ENCODE measurements around the gene ENTPD1. TPM values are rescaled to one million over a fixed set of nuclear protein-coding genes. Genes with fewer than 3 reads are reported as not detected.

ENTPD1 gene
- total and polyA plus RNA-seq, 2 donors (not counting 1 experiment from before 2014, with no cell fraction given), result 0.47 to 3.3 TPM

GRCh38 chr10:95837356-95837776, 81.4 kb downstream of the ENTPD1 start:
- Histone ChIP-seq H3K27me3 (ENCODE audit: control insufficient read depth, insufficient read depth, low read length) (no peaks in the 10 kb centered on the region), H3K9me3 (ENCODE audit: control insufficient read depth, insufficient read depth, low read depth, low read length) (no peaks in the 10 kb centered on the region), H3K79me2 (ENCODE audit: control insufficient read depth, insufficient read depth, low read length) (no peaks in the 10 kb centered on the region), H2AFZ (ENCODE audit: low read length) (no peak overlapping the region), H3K4me1 (ENCODE audit: control insufficient read depth, extremely low read depth, insufficient read depth, low read length) (no peaks in the 10 kb centered on the region), H3K4me2 (ENCODE audit: extremely low read depth, insufficient read depth, low read length) (no peak overlapping the region), H3K9ac (ENCODE audit: insufficient read depth, low read length) (no peak overlapping the region), H3K27ac (ENCODE audit: insufficient read depth, low read length) (no peak overlapping the region), H3K4me3 (replicated peaks in 1 of 4; ENCODE audit: control extremely low read depth in 1 of 4, insufficient read depth in 1 of 4, low read depth in 3 of 4, low read length in 4 of 4) (no peak overlapping the region), H3K36me3 (ENCODE audit: control insufficient read depth, insufficient read depth, low read length) (no peaks in the 10 kb centered on the region), H4K20me1 (ENCODE audit: control insufficient read depth, extremely low read depth, insufficient read depth, low read length) (no peaks in the 10 kb centered on the region)
- DNase-seq (ENCODE audit: low read depth in 2 of 2), result no peak
- TF ChIP-seq CTCF (conservative IDR thresholded peaks at IDR 0.05 in 1 of 2, IDR thresholded peaks at IDR 0.05 in 1 of 2; ENCODE audit: low read depth in 1 of 2, low read length in 2 of 2) (no peak), EZH2 (IDR thresholded peaks at IDR 0.05; ENCODE audit: low read length, missing control alignments) (no peak)

GRCh38 chr10:95837783-95838182, 81.8 kb downstream of the ENTPD1 start:
- no peak for DNase-seq (ENCODE audit: low read depth in 2 of 2)
- Histone ChIP-seq H2AFZ (ENCODE audit: low read length) (no peak overlapping the region), H4K20me1 (ENCODE audit: control insufficient read depth, extremely low read depth, insufficient read depth, low read length) (no peaks in the 10 kb centered on the region), H3K79me2 (ENCODE audit: control insufficient read depth, insufficient read depth, low read length) (no peaks in the 10 kb centered on the region), H3K27me3 (ENCODE audit: control insufficient read depth, insufficient read depth, low read length) (no peaks in the 10 kb centered on the region), H3K4me2 (ENCODE audit: extremely low read depth, insufficient read depth, low read length) (no peak overlapping the region), H3K36me3 (ENCODE audit: control insufficient read depth, insufficient read depth, low read length) (no peaks in the 10 kb centered on the region), H3K4me3 (replicated peaks in 1 of 4; ENCODE audit: control extremely low read depth in 1 of 4, insufficient read depth in 1 of 4, low read depth in 3 of 4, low read length in 4 of 4) (no peak overlapping the region), H3K27ac (ENCODE audit: insufficient read depth, low read length) (no peak overlapping the region), H3K9ac (ENCODE audit: insufficient read depth, low read length) (no peak overlapping the region), H3K9me3 (ENCODE audit: control insufficient read depth, insufficient read depth, low read depth, low read length) (no peaks in the 10 kb centered on the region), H3K4me1 (ENCODE audit: control insufficient read depth, extremely low read depth, insufficient read depth, low read length) (no peaks in the 10 kb centered on the region)
- TF ChIP-seq CTCF (conservative IDR thresholded peaks at IDR 0.05 in 1 of 2, IDR thresholded peaks at IDR 0.05 in 1 of 2; ENCODE audit: low read depth in 1 of 2, low read length in 2 of 2) (no peak), EZH2 (IDR thresholded peaks at IDR 0.05; ENCODE audit: low read length, missing control alignments) (no peak)

- TF ChIP-seq CTCF (conservative IDR thresholded peaks at IDR 0.05 in 1 of 2, IDR thresholded peaks at IDR 0.05 in 1 of 2; ENCODE audit: low read depth in 1 of 2, low read length in 2 of 2) (no peak), EZH2 (IDR thresholded peaks at IDR 0.05; ENCODE audit: low read length, missing control alignments) (no peak)
- Histone ChIP-seq H3K4me3 (replicated peaks in 1 of 4; ENCODE audit: control extremely low read depth in 1 of 4, insufficient read depth in 1 of 4, low read depth in 3 of 4, low read length in 4 of 4) (no peak overlapping the region), H3K27ac (ENCODE audit: insufficient read depth, low read length) (no peak overlapping the region), H3K4me1 (ENCODE audit: control insufficient read depth, extremely low read depth, insufficient read depth, low read length) (no peaks in the 10 kb centered on the region), H4K20me1 (ENCODE audit: control insufficient read depth, extremely low read depth, insufficient read depth, low read length) (no peaks in the 10 kb centered on the region), H3K4me2 (ENCODE audit: extremely low read depth, insufficient read depth, low read length) (no peak overlapping the region), H2AFZ (ENCODE audit: low read length) (no peak overlapping the region), H3K9ac (ENCODE audit: insufficient read depth, low read length) (no peak overlapping the region), H3K27me3 (ENCODE audit: control insufficient read depth, insufficient read depth, low read length) (no peaks in the 10 kb centered on the region), H3K79me2 (ENCODE audit: control insufficient read depth, insufficient read depth, low read length) (no peaks in the 10 kb centered on the region), H3K9me3 (ENCODE audit: control insufficient read depth, insufficient read depth, low read depth, low read length) (no peaks in the 10 kb centered on the region), H3K36me3 (ENCODE audit: control insufficient read depth, insufficient read depth, low read length) (no peaks in the 10 kb centered on the region)
- no peak for DNase-seq (ENCODE audit: low read depth in 2 of 2)
Observed at GRCh38 chr10:95840121-95840520, 84.2 kb downstream of the ENTPD1 start.

Data from fibroblast of lung (primary cell).